SK-N-MC (cell line): ENCODE results near the gene ZNRF3.

Experiments used
- EZH2 ChIP-seq: fragments of 200-600 bp; sonication (generic); IDR thresholded peaks from one replicate; pipeline ENCODE4 v1.6.1; 2017; ENCODE audit warnings: antibody characterized with exemption
- FOXP2 ChIP-seq: optimal IDR thresholded peaks from 2 replicates; pipeline ENCODE3; 2011; ENCODE audit warnings: mild to moderate bottlenecking, moderate library complexity; ENCODE audit not compliant: insufficient read depth; ENCODE audit errors: extremely low read length, control extremely low read depth
- POLR2AphosphoS5 ChIP-seq: IDR thresholded peaks from 2 replicates; pipeline ENCODE4 v1.6.1; 2012; ENCODE audit warnings: mild to moderate bottlenecking, low read depth, low read length, borderline replicate concordance

- TF ChIP-seq EZH2 (no peak), POLR2AphosphoS5 (no peak), FOXP2 (no peak)
Measured at GRCh38 chr22:28999510-28999909, 116.1 kb downstream of the ZNRF3 start.
